GM23248 (cell line): ENCODE measurements around the gene WDR82. TPM values are rescaled to one million over a fixed set of nuclear protein-coding genes. Genes with fewer than 3 reads are reported as not detected.

Experiments used
- DNase-seq: peaks from one replicate; pipeline ENCODE4 v3.0.0-alpha.2; 2015
- H2AFZ ChIP-seq: fragments of 200-600 bp; sonication (generic); 2 replicates; pipeline ENCODE4 v1.6.1; 2016; ENCODE audit warnings: antibody characterized with exemption
- H3F3A ChIP-seq: fragments of 200-600 bp; sonication (generic); 2 replicates; pipeline ENCODE4 v1.6.1; 2016; ENCODE audit warnings: mild to moderate bottlenecking, antibody characterized with exemption, mixed run types; ENCODE audit not compliant: insufficient read depth
- H3K27ac ChIP-seq: fragments of 200-600 bp; sonication (generic); 2 replicates; pipeline ENCODE4 v1.5.1; 2016; ENCODE audit warnings: mild to moderate bottlenecking
- H3K27me3 ChIP-seq: fragments of 200-600 bp; sonication (generic); replicated peaks from 2 replicates; pipeline ENCODE4 v1.6.1; 2016; ENCODE audit warnings: mild to moderate bottlenecking; ENCODE audit not compliant: insufficient read depth
- H3K36me3 ChIP-seq: fragments of 200-600 bp; sonication (generic); 2 replicates; pipeline ENCODE4 v1.6.1; 2016; ENCODE audit warnings: low read depth, mild to moderate bottlenecking
- H3K4me1 ChIP-seq: fragments of 200-600 bp; sonication (generic); 2 replicates; pipeline ENCODE4 v1.6.1; 2016; ENCODE audit warnings: mild to moderate bottlenecking; ENCODE audit not compliant: insufficient read depth
- H3K4me2 ChIP-seq: fragments of 200-600 bp; sonication (generic); one replicate; pipeline ENCODE4 v1.6.1; 2016; ENCODE audit warnings: mild to moderate bottlenecking; ENCODE audit not compliant: unreplicated experiment
- H3K4me3 ChIP-seq: fragments of 200-600 bp; sonication (generic); 2 replicates; pipeline ENCODE4 v1.5.1; 2016; ENCODE audit warnings: mild to moderate bottlenecking
- H3K79me2 ChIP-seq: fragments of 200-600 bp; sonication (generic); 2 replicates; pipeline ENCODE4 v1.6.1; 2016; ENCODE audit warnings: mild to moderate bottlenecking; ENCODE audit not compliant: insufficient read depth
- H3K9ac ChIP-seq: fragments of 200-600 bp; sonication (generic); 2 replicates; pipeline ENCODE4 v1.6.1; 2016; ENCODE audit warnings: mild to moderate bottlenecking
- H3K9me2 ChIP-seq: fragments of 200-600 bp; sonication (generic); 2 replicates; pipeline ENCODE4 v1.6.1; 2016; ENCODE audit warnings: mixed run types, mild to moderate bottlenecking, moderate library complexity; ENCODE audit not compliant: insufficient read depth
- H3K9me3 ChIP-seq: fragments of 200-600 bp; sonication (generic); one replicate; pipeline ENCODE4 v1.6.1; 2017; ENCODE audit warnings: low read depth
- H4K20me1 ChIP-seq: fragments of 200-600 bp; sonication (generic); 2 replicates; pipeline ENCODE4 v1.6.0; 2016; ENCODE audit not compliant: insufficient read depth
- EZH2 ChIP-seq: fragments of 200-600 bp; sonication (generic); IDR thresholded peaks from 2 replicates; pipeline ENCODE4 v1.6.1; 2018; ENCODE audit warnings: antibody characterized with exemption, mild to moderate bottlenecking; ENCODE audit not compliant: insufficient read depth, poor library complexity, severe bottlenecking
- EZH2phosphoT487 ChIP-seq: fragments of 200-600 bp; sonication (generic); IDR thresholded peaks from 2 replicates; pipeline ENCODE4 v1.6.1; 2018; ENCODE audit warnings: antibody characterized with exemption, moderate library complexity, mild to moderate bottlenecking, low read depth; ENCODE audit not compliant: insufficient read depth
- WGBS, 2 experiments: methylation state at CpG; one replicate each; pipeline ENCODE4 v1.1.6; 2015 to 2017; ENCODE audit warnings: low lambda C conversion rate in 2 of 2, low coverage in 1 of 2; ENCODE audit errors: missing lambda C conversion rate in 2 of 2; 5-methylcytosine and 5-hydroxymethylcytosine counted together
- in situ Hi-C: fragments of 300-500 bp; cut with MboI; formaldehyde crosslinking; loops from 2 replicates; pipeline ENCODE4 v1.15.0; 2020
- polyA plus RNA-seq: library from polyadenylated mRNA; unstranded; fragments of >200 nt; fragmentation: Nextera tagmentation; extraction: Ambion mirVana; gene quantifications from 2 replicates; pipeline ENCODE4 v1.2.1, GENCODE V29; 2016
- total RNA-seq: library from RNA; depleted of rRNA; stranded (reverse); fragments of >200 nt; shearing (Covaris generic); gene quantifications from 2 replicates; pipeline ENCODE4 v1.2.3, GENCODE V29; 2014

Gene WDR82
- total and polyA plus RNA-seq, 2 experiments from 2014 or later, result 16.1 to 56.1 TPM

- TF ChIP-seq EZH2 (no peak), EZH2phosphoT487 (no peak)
- in situ Hi-C loops, result no loop called here
- no peaks in the 10 kb centered on the region for H4K20me1 ChIP-seq
These were observed 51.3 kb downstream of the WDR82 start for GRCh38 chr3:52227117-52227516.

GRCh38 chr3:52226229-52226817, 52.1 kb downstream of the WDR82 start:
- in situ Hi-C loops, result no loop called here
- TF ChIP-seq EZH2, result no peak
- TF ChIP-seq EZH2phosphoT487, result no peak
- Histone ChIP-seq H4K20me1 (no peaks in the 10 kb centered on the region), H2AFZ (no peak overlapping the region), H3K4me3 (no peak overlapping the region), H3K79me2 (no peaks in the 10 kb centered on the region), H3K9me3 (no peaks in the 10 kb centered on the region), H3K27me3 (no peaks in the 10 kb centered on the region), H3K9me2 (no peaks in the 10 kb centered on the region), H3K27ac (no peak overlapping the region), H3F3A (no peaks in the 10 kb centered on the region), H3K9ac (no peak overlapping the region), H3K4me1 (no peaks in the 10 kb centered on the region), H3K4me2 (no peak overlapping the region), H3K36me3 (peaks cover 12% of the 10 kb centered on the region; the same call in 1 of the 2 replicates)
- WGBS, 2 experiments, result 63 to 72% methylated on average over 5 of the region's 5 CpGs
- no peak for DNase-seq

More at GRCh38 chr3:52227117-52227516, 51.3 kb downstream of the WDR82 start:
- Histone ChIP-seq H3K4me2 (no peak overlapping the region), H3F3A (no peaks in the 10 kb centered on the region), H3K27ac (no peak overlapping the region), H2AFZ (no peak overlapping the region), H3K4me1 (no peaks in the 10 kb centered on the region), H3K79me2 (peaks cover 5% of the 10 kb centered on the region), H3K9me2 (no peaks in the 10 kb centered on the region), H3K27me3 (no peaks in the 10 kb centered on the region), H3K9ac (no peak overlapping the region), H3K4me3 (no peak overlapping the region), H3K36me3 (peaks cover 12% of the 10 kb centered on the region; the same call in 1 of the 2 replicates), H3K9me3 (no peaks in the 10 kb centered on the region)
- WGBS, 2 experiments, result 75 to 84% methylated on average over 4 of the region's 4 CpGs
- no peak for DNase-seq

GRCh38 chr3:52225452-52226228, 52.8 kb downstream of the WDR82 start, which contains the start of gene TLR9:
Gene TLR9, minus strand, starts transcription at chr3:52225645. Its CDS starts 116 bp downstream, at chr3:52225529.
- Histone ChIP-seq H3K9me2 (no peaks in the 10 kb centered on the region), H2AFZ (no peak within 1 kb of the TSS), H3K27ac (no peak within 1 kb of the TSS), H3K4me3 (no peak within 1 kb of the TSS), H4K20me1 (no peaks in the 10 kb centered on the region), H3K4me1 (no peaks in the 10 kb centered on the region), H3K27me3 (no peaks in the 10 kb centered on the region), H3K9ac (no peak within 1 kb of the TSS), H3K9me3 (no peaks in the 10 kb centered on the region), H3F3A (no peaks in the 10 kb centered on the region), H3K4me2 (no peak within 1 kb of the TSS), H3K79me2 (no peaks in the 10 kb centered on the region), H3K36me3 (peaks cover 12% of the 10 kb centered on the region; the same call in 1 of the 2 replicates)
- no peak for TF ChIP-seq EZH2phosphoT487
- TF ChIP-seq EZH2, result no peak
- 78 to 84% methylated on average over 9 of the region's 9 CpGs for WGBS, 2 experiments
- no peak for DNase-seq
- in situ Hi-C loops, result no loop called here

- TF ChIP-seq EZH2phosphoT487 (no peak), EZH2 (no peak)
- H3F3A ChIP-seq, result no peaks in the 10 kb centered on the region
- in situ Hi-C loops, result no loop called here
- no peaks in the 10 kb centered on the region for H3K79me2 ChIP-seq
- WGBS, 2 experiments, result 84 to 85% methylated on average over 32 of the region's 32 CpGs
- no peaks in the 10 kb centered on the region for H4K20me1 ChIP-seq
- H3K4me3 ChIP-seq, result no peak overlapping the region
- no peaks in the 10 kb centered on the region for H3K4me1 ChIP-seq
- H3K27me3 ChIP-seq, result no peaks in the 10 kb centered on the region
- H3K9ac ChIP-seq, result no peak overlapping the region
- no peaks in the 10 kb centered on the region for H3K9me2 ChIP-seq
- H3K27ac ChIP-seq, result no peak overlapping the region
- H3K4me2 ChIP-seq, result no peak overlapping the region
- DNase-seq, result no peak
- H3K36me3 ChIP-seq, result 0 out of 2 replicates have a peak, but pooled peaks cover 3% of the 10 kb centered on the region
- H2AFZ ChIP-seq, result no peak overlapping the region
- no peaks in the 10 kb centered on the region for H3K9me3 ChIP-seq
These were observed 54.7 kb downstream of the WDR82 start for GRCh38 chr3:52223449-52224408.
